NCI-H748 treated with DMSO at 0.1 percent for 48 hours (cell line): ENCODE measurements around the gene ZNF17.

Experiments used
- DNase-seq: peaks from one replicate; lab custom pipeline; 2025; lab: John Stamatoyannopoulos, UW

Gene ZNF17

GRCh38 chr19:57434386-57435061, 23.6 kb downstream of the ZNF17 start:
- no peak for DNase-seq

- DNase-seq = peak; percentile 99
Observed at GRCh38 chr19:57435062-57435978, 24.4 kb downstream of the ZNF17 start, which contains the start of gene ZNF749. Gene ZNF749, plus strand, starts transcription at chr19:57435325. Its CDS starts 254 bp downstream, at chr19:57435579.

DNA sequence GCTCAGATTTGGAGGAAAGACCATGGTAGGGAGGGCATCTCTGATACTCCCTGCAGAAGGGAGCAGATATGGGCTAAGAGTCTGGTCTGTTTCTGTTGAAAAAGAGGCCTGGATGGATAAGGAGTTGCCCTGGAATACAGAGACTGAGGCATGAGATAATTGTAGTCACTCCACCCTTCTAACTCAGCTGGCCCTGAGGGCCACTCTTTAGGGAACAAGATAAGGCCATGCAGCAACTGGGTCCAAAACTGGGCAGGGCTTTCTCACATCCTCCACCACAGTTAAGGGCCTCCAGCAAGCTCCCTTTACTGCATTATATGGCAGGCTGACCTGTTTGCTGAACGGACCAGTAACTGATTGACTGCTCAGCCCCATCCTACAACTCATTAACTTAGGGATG, 25.5 kb downstream of the ZNF17 start:
- no peak for DNase-seq

- DNase-seq = no peak
Observed at GRCh38 chr19:57437931-57438330, 27.0 kb downstream of the ZNF17 start.

GRCh38 chr19:57438925-57439324, 28.0 kb downstream of the ZNF17 start:
- no peak for DNase-seq

- no peak for DNase-seq
Observed at GRCh38 chr19:57441979-57442752, 31.2 kb downstream of the ZNF17 start.

DNA sequence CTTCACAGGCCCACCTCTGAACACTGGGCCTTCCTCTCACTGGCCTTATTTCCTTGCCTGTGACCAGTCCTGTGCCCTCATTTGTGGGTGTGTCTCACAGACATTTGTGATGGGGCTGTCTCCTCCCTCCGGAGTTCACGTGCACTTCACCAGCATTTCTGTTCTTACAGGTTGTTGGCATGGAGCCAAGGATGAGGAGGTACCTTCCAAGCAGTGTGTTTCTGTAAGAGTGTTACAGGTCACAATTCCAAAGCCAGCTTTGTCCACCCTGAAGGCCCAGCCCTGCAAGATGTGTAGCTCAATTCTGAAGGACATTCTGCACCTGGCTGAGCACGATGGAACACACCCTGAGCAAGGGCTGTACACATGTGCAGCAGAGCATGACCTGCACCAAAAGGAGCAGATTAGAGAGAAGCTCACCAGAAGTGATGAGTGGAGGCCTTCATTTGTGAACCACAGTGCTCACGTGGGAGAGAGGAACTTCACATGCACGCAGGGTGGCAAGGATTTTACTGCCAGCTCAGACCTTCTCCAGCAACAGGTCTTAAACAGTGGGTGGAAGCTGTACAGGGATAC, 32.2 kb downstream of the ZNF17 start:
- DNase-seq = no peak

- DNase-seq = no peak
Observed at GRCh38 chr19:57452307-57452706, 41.3 kb downstream of the ZNF17 start.

DNA sequence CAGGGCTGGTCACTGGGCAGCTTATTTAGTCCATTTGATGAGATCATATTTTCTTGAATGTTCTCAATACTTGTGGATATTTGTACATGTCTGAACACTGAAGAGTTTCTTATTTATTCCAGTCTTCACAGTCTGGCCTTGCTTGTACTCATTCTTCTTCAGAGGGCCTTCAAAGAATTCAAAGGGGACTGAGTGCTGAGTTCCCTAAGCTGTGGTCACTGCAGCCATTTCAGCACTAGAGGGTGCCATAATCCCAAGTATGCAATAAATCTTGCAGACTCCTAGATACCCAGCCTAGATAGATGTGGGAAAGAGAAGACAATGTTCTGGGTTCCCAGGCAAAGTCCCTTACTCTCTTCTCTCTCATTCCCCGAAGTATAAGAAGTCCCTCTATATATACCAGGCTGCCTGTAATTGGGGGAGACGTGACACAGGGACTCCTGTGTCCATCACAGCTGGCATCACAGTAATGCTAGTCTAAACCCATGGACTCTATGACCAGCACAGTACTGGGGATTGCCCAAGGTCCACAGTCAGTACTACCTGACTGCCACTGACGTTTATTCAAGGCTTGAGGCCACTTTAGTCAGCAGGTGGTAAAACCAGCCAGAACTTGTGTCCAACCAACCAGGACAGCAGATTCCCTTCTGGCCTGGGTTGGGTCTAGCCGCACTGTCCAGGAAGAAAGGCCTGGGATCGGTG, 54.9 kb downstream of the ZNF17 start:
- DNase-seq = peak; percentile 50

DNA sequence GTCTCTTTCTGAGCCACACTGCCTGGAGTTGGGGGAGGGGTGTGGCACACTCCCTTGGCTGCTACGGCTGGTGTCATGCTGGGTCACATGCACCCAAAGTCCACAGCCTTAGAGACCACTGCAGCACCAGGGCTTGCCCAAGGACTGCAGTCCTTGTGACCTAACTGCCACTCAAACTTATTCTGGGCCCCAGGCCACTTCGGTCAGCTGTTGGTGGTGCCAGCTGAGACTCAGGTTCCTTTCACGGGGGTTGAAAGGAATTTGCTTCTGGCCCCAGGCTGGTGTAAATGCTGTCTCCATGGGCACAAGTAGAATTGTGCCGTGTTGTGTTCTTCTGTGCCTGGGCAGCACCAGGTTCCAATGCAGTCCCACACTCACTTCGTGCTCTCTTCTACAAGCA, 55.5 kb downstream of the ZNF17 start:
- DNase-seq = no peak
